Smooth muscle cell (in vitro differentiated cells): ENCODE data around the gene FUOM. TPM values are rescaled to one million over a fixed set of nuclear protein-coding genes. Genes with fewer than 3 reads are reported as not detected.

ENCODE experiments used
- DNase-seq: peaks from one replicate; lab custom pipeline; 2025; ENCODE audit not compliant: unreplicated experiment; lab: John Stamatoyannopoulos, UW
- H2AFZ ChIP-seq: fragments of 200-600 bp; sonication (generic); 2 replicates; pipeline ENCODE4 v1.6.0; 2016; ENCODE audit warnings: antibody characterized with exemption, low read depth, mild to moderate bottlenecking
- H3F3A ChIP-seq: fragments of 200-600 bp; sonication (generic); 2 replicates; pipeline ENCODE4 v1.6.0; 2017; ENCODE audit warnings: antibody characterized with exemption, low read depth
- H3K27ac ChIP-seq: fragments of 200-600 bp; sonication (generic); 2 replicates; pipeline ENCODE4 v1.5.1; 2016; ENCODE audit warnings: low read depth, mild to moderate bottlenecking
- H3K27me3 ChIP-seq: fragments of 200-600 bp; sonication (generic); 2 replicates; pipeline ENCODE4 v1.6.1; 2016; ENCODE audit warnings: low read depth, mild to moderate bottlenecking
- H3K36me3 ChIP-seq: fragments of 200-600 bp; sonication (generic); 2 replicates; pipeline ENCODE4 v1.5.1; 2016; ENCODE audit warnings: low read depth
- H3K4me1 ChIP-seq: fragments of 200-600 bp; sonication (generic); 2 replicates; pipeline ENCODE4 v1.5.1; 2016; ENCODE audit warnings: low read depth
- H3K4me2 ChIP-seq: fragments of 200-600 bp; sonication (generic); 2 replicates; pipeline ENCODE4 v1.6.0; 2016; ENCODE audit warnings: mild to moderate bottlenecking
- H3K4me3 ChIP-seq: fragments of 200-600 bp; sonication (generic); 2 replicates; pipeline ENCODE4 v1.5.1; 2016; ENCODE audit warnings: mild to moderate bottlenecking
- H3K79me2 ChIP-seq: fragments of 200-600 bp; sonication (generic); 2 replicates; pipeline ENCODE4 v1.6.0; 2016; ENCODE audit warnings: low read depth, mild to moderate bottlenecking
- H3K9ac ChIP-seq: fragments of 200-600 bp; sonication (generic); 2 replicates; pipeline ENCODE4 v1.6.0; 2016; ENCODE audit warnings: low read depth
- H3K9me3 ChIP-seq: fragments of 200-600 bp; sonication (generic); replicated peaks from 2 replicates; pipeline ENCODE4 v1.5.1; 2016; ENCODE audit warnings: low read depth
- H4K20me1 ChIP-seq: fragments of 200-600 bp; sonication (generic); 2 replicates; pipeline ENCODE4 v1.6.0; 2016; ENCODE audit warnings: low read depth
- CTCF ChIP-seq: fragments of 200-600 bp; sonication (generic); IDR thresholded peaks from 2 replicates; pipeline ENCODE4 v1.5.1; 2017; ENCODE audit warnings: borderline replicate concordance, mild to moderate bottlenecking, antibody characterized with exemption; ENCODE audit not compliant: insufficient read depth, poor library complexity, severe bottlenecking
- WGBS: methylation state at CpG from one replicate; pipeline ENCODE4 v1.1.7; 2016; ENCODE audit warnings: low lambda C conversion rate; 5-methylcytosine and 5-hydroxymethylcytosine counted together
- polyA plus RNA-seq: library from polyadenylated mRNA; unstranded; fragments of >200 nt; fragmentation: Nextera tagmentation; extraction: Ambion mirVana; gene quantifications from 2 replicates; pipeline ENCODE4 v1.2.1, GENCODE V29; 2016
- total RNA-seq: library from RNA; depleted of rRNA; stranded (reverse); fragments of >200 nt; gene quantifications from 2 replicates; pipeline ENCODE4 v1.2.3, GENCODE V29; 2014

FUOM gene
- total and polyA plus RNA-seq, 2 experiments from 2014 or later: 19.5 to 46.7 TPM

GRCh38 chr10:133361773-133362441 is 4.1 kb upstream of the FUOM start:
- H3K9me3 ChIP-seq: no peaks in the 10 kb centered on the region
- H3K4me3 ChIP-seq: no peak overlapping the region
- no peak overlapping the region for H3K4me2 ChIP-seq
- no peaks in the 10 kb centered on the region for H3K27me3 ChIP-seq
- TF ChIP-seq CTCF: no peak
- no peaks in the 10 kb centered on the region for H3F3A ChIP-seq
- DNase-seq: no peak
- no peak overlapping the region for H3K9ac ChIP-seq
- H3K36me3 ChIP-seq: peaks cover 6% of the 10 kb centered on the region
- H2AFZ ChIP-seq: no peak overlapping the region
- H4K20me1 ChIP-seq: no peaks in the 10 kb centered on the region
- no peaks in the 10 kb centered on the region for H3K4me1 ChIP-seq
- no peaks in the 10 kb centered on the region for H3K79me2 ChIP-seq
- no peak overlapping the region for H3K27ac ChIP-seq
- WGBS: 84% methylated on average over 18 of the region's 18 CpGs

GRCh38 chr10:133361227-133361626 is 3.4 kb upstream of the FUOM start:
- Histone ChIP-seq H3K36me3 (peaks cover 6% of the 10 kb centered on the region), H3F3A (no peaks in the 10 kb centered on the region), H3K27me3 (no peaks in the 10 kb centered on the region), H3K9ac (no peak overlapping the region), H2AFZ (no peak overlapping the region), H3K9me3 (no peaks in the 10 kb centered on the region), H3K4me2 (no peak overlapping the region), H3K4me3 (no peak overlapping the region), H3K4me1 (no peaks in the 10 kb centered on the region), H3K27ac (no peak overlapping the region), H4K20me1 (peaks cover 5% of the 10 kb centered on the region), H3K79me2 (no peaks in the 10 kb centered on the region)
- WGBS: 95% methylated on average over 5 of the region's 5 CpGs
- DNase-seq: no peak
- no peak for TF ChIP-seq CTCF

- Histone ChIP-seq H3K9ac (no peak overlapping the region), H3K4me2 (no peak overlapping the region), H4K20me1 (peaks cover 14% of the 10 kb centered on the region), H3K9me3 (no peaks in the 10 kb centered on the region), H3K4me1 (no peaks in the 10 kb centered on the region), H3F3A (no peaks in the 10 kb centered on the region), H3K27me3 (no peaks in the 10 kb centered on the region), H3K36me3 (no peaks in the 10 kb centered on the region), H2AFZ (no peak overlapping the region), H3K4me3 (no peak overlapping the region), H3K79me2 (no peaks in the 10 kb centered on the region), H3K27ac (no peak overlapping the region)
- DNase-seq: no peak
- WGBS: 90% methylated on average over 17 of the region's 17 CpGs
- no peak for TF ChIP-seq CTCF
Measured at GRCh38 chr10:133359972-133360610, 2.3 kb upstream of the FUOM start.
